GM12874 (cell line): Measurements from ENCODE around the gene SFT2D3.

Experiments used
- CTCF ChIP-seq: IDR thresholded peaks from 2 replicates; pipeline ENCODE4 v1.5.1; 2011; ENCODE audit warnings: low read depth, mild to moderate bottlenecking, control low read depth, low read length, moderate library complexity; ENCODE audit not compliant: insufficient read depth

The SFT2D3 gene

GRCh38 chr2:127655209-127656073, 45.9 kb upstream of the SFT2D3 start:
- TF ChIP-seq CTCF = no peak

GRCh38 chr2:127656569-127657231, 44.6 kb upstream of the SFT2D3 start:
- no peak for TF ChIP-seq CTCF

GRCh38 chr2:127657232-127657595, 44.1 kb upstream of the SFT2D3 start:
- no peak for TF ChIP-seq CTCF

GRCh38 chr2:127658146-127658545, 43.2 kb upstream of the SFT2D3 start:
- no peak for TF ChIP-seq CTCF

- no peak for TF ChIP-seq CTCF
Observed at GRCh38 chr2:127658641-127659407, 42.5 kb upstream of the SFT2D3 start.

- TF ChIP-seq CTCF = no peak
Observed at GRCh38 chr2:127659408-127660290, 41.6 kb upstream of the SFT2D3 start.
